GM18909 (cell line): ENCODE measurements around the gene PPM1J.
"Not testable (repeated sequence)": the region's sequence is repeated elsewhere in the genome, so short reads cannot be mapped to it uniquely, and the experiment has no call there.

ENCODE experiments used
- ATAC-seq: cut with Tn5 transposase; IDR thresholded peaks from one replicate; pipeline ENCODE4 v1.9.1; 2021; ENCODE audit warnings: mild to moderate bottlenecking; ENCODE audit not compliant: unreplicated experiment, poor library complexity

PPM1J gene

GRCh38 chr1:112721966-112722524 is 6.9 kb upstream of the PPM1J start:
- no peak for ATAC-seq

DNA sequence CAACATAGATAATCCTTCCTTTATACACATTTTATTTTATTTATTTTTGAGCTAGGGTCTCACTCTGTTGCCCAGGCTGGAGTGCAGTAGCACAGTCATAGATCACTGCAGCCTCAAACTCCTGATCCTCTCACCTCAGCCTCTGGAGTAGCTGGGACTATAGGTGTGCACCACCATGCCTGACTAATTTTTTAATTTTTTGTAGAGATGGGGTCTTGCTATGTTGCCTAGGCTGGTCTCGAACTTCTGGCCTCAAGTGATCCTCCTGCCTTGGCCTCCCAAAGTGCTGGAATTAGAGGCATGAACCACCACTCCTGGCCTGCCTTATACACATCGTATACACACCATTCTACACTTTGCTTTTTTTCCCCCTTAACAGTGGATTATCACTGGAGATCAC is 6.2 kb upstream of the PPM1J start:
- not testable (repeated sequence) for ATAC-seq

DNA sequence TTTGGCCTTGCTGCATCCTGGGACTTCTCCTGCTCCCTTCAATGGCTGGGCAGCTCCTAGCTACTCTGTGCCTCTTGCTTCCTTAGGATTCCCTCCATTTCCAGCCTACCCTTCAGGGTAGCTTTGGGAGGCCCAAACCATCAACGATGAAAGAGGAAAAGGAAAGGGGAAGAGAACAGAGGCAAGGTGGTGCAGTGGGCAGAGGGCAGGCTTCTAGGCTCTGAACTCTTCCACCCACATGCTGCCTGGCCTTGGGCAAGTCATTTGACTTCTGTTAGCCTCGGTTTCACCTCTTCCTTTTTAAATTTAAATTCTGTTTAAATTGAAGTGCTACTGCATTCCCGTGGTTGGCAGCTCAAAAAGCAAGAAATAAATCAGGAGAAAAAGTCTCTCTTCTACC is 5.7 kb upstream of the PPM1J start:
- ATAC-seq = no peak

- no peak for ATAC-seq
These were observed 4.6 kb upstream of the PPM1J start for GRCh38 chr1:112719706-112720105.

- ATAC-seq = peak; percentile 28
These were observed 3.7 kb upstream of the PPM1J start for GRCh38 chr1:112718691-112719418.

DNA sequence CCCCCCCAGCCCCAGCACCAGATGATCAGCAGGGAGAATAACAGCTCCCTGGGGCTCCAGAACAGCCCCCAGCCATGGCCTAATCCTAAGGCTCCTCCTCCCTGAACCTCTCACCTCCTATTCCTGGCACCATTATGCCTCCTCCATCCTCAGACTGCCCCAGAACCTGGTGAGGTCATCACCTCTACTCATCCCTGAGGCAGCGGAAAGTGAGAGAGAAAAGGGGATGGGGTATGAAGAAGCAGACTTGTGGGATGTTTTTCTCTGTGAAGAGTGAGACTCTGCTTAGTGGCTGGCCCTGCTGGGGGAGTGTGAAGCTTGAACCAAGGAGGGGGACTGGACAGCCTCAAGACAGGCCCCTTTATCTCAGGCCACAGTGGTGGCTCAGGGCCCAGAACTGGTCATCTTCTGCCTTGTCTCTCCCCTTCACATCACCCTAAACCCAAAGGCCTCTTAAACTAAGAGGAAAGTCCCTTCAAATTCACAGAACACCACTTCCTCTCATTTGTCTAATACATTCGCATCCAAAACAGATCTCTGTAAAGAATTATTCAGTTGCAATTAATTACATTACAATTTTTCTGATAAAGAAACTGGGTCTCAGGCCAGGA is 2.2 kb upstream of the PPM1J start:
- ATAC-seq = no peak

DNA sequence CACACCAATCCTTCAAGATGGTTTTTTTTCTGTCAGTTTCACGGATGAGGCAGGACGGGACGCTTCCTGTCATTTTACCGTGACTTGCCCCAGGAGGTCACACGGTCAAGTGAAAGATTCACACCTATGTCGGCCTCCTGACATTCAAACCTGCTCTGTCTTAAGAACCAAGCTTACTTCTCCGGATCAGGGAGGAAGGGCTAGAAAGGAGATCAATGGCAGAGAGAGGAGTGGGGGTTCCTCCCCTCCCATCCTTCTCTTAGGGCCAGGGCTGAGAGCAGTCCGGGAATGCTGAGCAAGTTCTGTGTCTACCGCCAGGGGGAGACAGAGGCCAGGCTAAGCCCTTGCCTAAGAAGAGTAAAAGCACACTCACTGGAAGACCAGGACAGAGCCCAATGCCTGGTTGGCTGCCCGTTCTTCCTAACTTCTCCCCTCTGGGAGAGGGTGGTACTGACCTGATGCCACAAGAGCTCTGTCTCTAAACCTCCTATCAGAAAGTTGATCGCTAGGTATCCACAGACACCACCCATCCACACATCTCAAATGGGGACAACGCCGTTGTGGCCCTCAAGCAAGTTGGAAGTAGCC is 1.1 kb upstream of the PPM1J start:
- peak; percentile 35 for ATAC-seq

DNA sequence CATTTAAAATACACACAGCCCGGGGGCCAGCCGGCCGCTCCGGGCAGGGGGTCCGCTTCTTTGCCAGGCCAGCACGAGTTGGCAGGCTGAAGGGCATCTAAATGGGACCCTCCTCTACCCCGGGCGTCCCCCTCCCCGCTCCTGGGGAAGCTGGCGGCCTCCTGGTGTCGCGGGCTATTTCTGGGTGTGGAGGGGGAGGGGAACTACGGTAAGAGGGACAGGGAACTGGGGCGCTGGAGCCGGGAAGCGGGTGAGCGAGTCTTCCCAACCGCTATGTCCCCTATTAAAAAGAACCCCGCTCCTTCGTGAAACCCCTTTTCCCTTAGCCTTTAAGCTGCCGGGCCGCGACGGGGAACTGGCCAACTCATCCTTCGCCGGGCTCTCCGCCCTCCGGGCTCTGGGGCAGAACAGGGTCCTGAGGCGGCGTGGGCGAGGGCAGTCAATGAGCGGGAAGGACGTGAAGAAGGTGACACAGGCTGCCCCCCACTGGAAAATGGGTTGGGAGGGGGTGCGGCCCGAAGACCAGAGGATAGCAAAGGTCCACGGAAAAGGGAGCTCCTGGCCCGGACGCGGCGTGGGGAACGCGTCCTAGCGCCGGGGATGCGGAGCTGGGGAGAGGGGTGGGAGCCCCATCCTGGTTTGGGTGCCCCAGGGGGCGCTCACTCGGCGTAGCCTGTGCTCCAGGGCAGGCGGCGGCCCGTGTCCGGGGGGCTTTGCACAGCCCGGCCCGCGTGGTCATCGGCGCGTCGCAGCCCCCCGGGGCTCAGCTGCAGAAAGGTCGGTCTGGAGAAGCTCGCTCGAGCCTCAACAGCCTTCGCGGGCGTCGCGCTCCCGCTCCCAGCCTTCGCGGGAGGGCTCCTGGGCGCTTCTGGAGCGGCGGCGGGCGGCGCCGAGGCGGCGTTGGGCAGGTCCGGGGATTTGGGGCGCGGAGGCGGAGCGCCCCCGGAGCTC is 544 bp downstream of the PPM1J start:
- ATAC-seq = no peak

DNA sequence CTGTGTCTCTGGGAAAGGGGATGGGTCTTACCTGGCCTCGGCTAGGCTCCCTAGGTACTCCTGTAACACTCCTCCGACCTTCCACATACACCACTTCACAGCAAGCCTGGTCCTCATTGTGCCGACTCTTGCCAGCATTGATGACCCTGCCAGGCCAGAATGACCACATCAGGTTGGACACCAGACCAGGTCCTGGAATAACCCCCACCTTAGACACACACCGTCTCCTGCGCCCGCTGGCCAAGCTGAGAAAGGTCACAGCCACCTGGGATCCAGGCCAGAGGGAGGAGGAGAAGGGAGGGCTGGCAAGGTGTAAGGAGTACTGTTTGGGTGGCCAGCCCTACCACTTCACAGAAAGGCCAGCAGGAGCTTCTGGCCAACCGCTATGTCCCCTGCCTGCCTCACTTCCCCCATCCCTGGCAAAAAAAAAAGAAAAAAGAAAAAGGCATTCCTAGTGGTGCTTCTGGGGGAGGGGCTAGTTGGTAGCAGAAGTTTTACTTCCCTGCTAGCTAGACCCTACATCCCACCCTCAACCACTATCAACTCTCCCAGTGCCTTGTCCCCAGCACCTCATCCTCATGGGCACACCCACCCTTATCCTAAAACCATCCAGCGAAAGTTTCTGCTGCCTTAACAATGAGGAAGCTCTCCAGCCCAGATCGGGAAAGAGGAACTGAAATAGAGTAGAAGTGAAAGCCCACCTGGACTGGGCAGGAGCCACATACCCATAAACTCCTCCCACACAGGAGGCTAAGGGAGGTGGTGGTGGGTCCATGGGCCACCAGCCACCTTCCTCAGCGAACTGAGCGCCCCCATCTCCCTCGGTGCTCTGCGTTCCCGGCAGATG is 1.4 kb downstream of the PPM1J start:
- peak; percentile 33 for ATAC-seq

- no peak for ATAC-seq
These were observed 2.4 kb downstream of the PPM1J start for GRCh38 chr1:112712701-112713128.

- no peak for ATAC-seq
These were observed 2.9 kb downstream of the PPM1J start for GRCh38 chr1:112712191-112712590.

DNA sequence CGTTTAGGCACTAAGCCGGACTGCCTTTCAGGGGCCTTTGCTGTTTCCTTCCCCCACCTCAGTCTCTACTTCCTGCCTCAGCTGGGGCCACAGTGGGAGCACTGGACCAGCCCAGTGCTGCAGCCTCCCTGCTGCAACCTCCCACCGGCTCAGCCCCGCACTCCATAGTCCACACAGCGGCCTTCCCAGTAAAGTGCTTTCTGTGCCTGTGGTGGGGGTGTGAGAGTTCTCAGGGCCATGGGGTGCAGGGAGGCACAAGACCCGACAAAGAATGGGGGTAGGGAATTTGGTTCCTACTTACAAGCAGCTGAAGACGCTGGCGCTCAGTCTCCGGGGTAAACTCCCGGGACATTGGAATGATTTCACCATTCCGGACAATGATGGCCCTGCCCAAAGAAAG is 3.5 kb downstream of the PPM1J start:
- no peak for ATAC-seq

- ATAC-seq = no peak
These were observed 4.1 kb downstream of the PPM1J start for GRCh38 chr1:112711041-112711440.

DNA sequence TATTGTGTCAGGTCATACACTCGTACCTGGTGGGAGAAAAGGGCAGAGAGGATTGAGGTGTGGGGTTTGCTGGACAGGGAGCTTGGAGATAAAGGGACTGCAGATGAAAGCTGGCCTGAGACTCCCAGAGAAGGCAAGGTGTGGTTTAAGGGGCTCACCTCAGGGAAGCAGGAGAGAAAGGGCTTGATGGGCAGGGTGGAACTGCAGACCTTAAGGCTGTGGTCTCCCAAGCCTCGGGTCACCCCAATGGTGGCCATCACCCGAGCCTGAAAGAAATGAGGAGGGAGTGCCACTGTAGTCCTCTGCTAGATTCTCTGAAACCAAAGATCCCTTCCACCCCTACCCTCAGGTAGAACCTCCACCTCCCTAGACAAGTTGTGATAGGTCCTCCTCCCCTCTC is 4.5 kb downstream of the PPM1J start:
- no peak for ATAC-seq

DNA sequence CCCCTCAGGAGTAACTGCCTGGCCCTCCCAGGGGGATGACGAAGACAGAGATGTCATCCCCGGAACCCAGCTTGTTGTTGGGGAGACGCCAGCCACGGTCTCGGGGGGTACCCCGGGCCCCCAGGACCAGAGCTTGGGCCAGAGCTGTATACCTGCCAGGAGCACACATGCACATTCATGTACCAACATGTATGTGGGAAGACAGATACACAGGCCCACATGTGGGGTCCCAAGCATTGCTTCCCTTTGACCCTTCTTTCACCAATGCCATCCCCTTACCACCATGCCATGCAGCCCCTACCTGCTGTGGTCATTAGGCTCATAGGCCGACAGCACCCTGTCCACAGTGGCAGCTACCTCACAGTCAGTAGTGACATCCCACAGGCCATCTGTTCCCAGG is 5.0 kb downstream of the PPM1J start:
- no peak for ATAC-seq

GRCh38 chr1:112708489-112708888 is 6.6 kb downstream of the PPM1J start:
- no peak for ATAC-seq

- ATAC-seq = no peak
These were observed 7.1 kb downstream of the PPM1J start for GRCh38 chr1:112708002-112708448.

DNA sequence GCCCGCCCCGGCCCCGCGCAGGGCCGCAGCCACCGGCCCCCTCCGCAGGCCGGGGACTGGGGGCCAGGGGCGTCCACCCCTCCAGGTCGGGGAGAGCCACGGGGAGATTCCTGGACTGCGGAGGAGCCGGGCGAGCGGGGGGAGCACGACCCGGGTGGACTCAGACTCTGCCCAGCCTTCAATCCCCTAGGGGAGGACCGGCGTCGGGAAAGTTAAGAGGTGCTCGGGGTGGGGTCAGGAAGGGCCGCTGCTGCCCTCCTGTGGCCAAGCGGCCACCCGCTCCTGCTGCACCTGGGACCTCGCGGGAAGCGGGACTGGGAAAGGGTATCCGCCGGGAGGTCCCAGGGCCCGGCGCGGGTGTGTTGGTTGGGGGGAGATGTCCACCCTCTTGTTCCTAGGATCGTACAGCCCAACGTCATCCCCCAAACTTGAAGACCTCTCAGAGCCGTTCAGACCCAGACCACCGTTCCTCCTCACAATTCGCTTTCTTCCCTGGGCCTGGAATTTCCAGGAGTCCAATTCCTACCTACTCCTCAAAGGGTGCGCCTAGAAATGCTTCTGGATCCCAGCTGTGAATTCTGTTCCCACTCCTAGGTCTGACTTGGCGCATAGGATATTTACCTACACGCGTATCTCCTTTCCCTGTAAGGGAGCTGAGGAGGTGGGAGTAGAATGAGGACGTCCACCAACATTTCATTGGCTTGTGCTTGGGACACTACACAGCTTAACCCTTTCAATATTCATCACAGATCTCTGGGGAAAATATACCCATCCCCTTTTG is 7.7 kb downstream of the PPM1J start:
- ATAC-seq = peak; percentile 61
